Measurements from ENCODE around the gene RPP25L.

The RPP25L gene

GRCh38 chr9:34655394-34655793 is 43.5 kb upstream of the RPP25L start:
- TF ChIP-seq TCF12 (IDR thresholded peaks at IDR 0.05; ENCODE audit: low read depth), result no peak
- TF ChIP-seq RAD21 (IDR thresholded peaks at IDR 0.05; ENCODE audit: low read depth), result no peak
- TF ChIP-seq REST (IDR thresholded peaks at IDR 0.05; ENCODE audit: low read depth), result no peak
- TF ChIP-seq EGR1 (IDR thresholded peaks at IDR 0.05), result no peak
- TF ChIP-seq CEBPB (IDR thresholded peaks at IDR 0.05), result no peak
- TF ChIP-seq EP300 (IDR thresholded peaks at IDR 0.05; ENCODE audit: borderline replicate concordance), result no peak
- no peak for TF ChIP-seq TAF1 (IDR thresholded peaks at IDR 0.05; ENCODE audit: low read depth)
- no peak for TF ChIP-seq FOXM1 (IDR thresholded peaks at IDR 0.05; ENCODE audit: borderline replicate concordance, low read depth)
- TF ChIP-seq YY1 (IDR thresholded peaks at IDR 0.05; ENCODE audit: low read depth), result no peak
- no peak for TF ChIP-seq NFIC (IDR thresholded peaks at IDR 0.05)
- TF ChIP-seq USF1 (IDR thresholded peaks at IDR 0.05), result no peak

GRCh38 chr9:34654323-34655051 is 42.6 kb upstream of the RPP25L start:
- no peak for TF ChIP-seq ZBTB7A (IDR thresholded peaks at IDR 0.05; ENCODE audit: low read depth)

GRCh38 chr9:34653151-34654072 is 41.5 kb upstream of the RPP25L start:
- TF ChIP-seq RAD21 (IDR thresholded peaks at IDR 0.05; ENCODE audit: low read depth) (no peak), EGR1 (IDR thresholded peaks at IDR 0.05) (no peak), TCF12 (IDR thresholded peaks at IDR 0.05; ENCODE audit: low read depth) (no peak), EP300 (IDR thresholded peaks at IDR 0.05; ENCODE audit: borderline replicate concordance) (no peak), YY1 (IDR thresholded peaks at IDR 0.05; ENCODE audit: low read depth) (no peak), TEAD4 (IDR thresholded peaks at IDR 0.05) (no peak)

GRCh38 chr9:34652602-34653000 is 40.7 kb upstream of the RPP25L start:
- TF ChIP-seq REST (IDR thresholded peaks at IDR 0.05; ENCODE audit: low read depth) (no peak), CEBPB (IDR thresholded peaks at IDR 0.05) (no peak), EP300 (IDR thresholded peaks at IDR 0.05; ENCODE audit: borderline replicate concordance) (no peak), TEAD4 (IDR thresholded peaks at IDR 0.05) (no peak), EGR1 (IDR thresholded peaks at IDR 0.05) (no peak), RAD21 (IDR thresholded peaks at IDR 0.05; ENCODE audit: low read depth) (no peak)

- TF ChIP-seq EP300 (IDR thresholded peaks at IDR 0.05; ENCODE audit: borderline replicate concordance) (no peak), RAD21 (IDR thresholded peaks at IDR 0.05; ENCODE audit: low read depth) (no peak), REST (IDR thresholded peaks at IDR 0.05; ENCODE audit: low read depth) (no peak), MAX (IDR thresholded peaks at IDR 0.05) (peak; percentile 50; the same call in 1 of the 2 replicates), CEBPB (IDR thresholded peaks at IDR 0.05) (no peak), CREB1 (IDR thresholded peaks at IDR 0.05; ENCODE audit: low read depth) (0 out of 2 replicates have a peak, but pooled peaks have one; percentile 16), NFIC (IDR thresholded peaks at IDR 0.05) (peak; percentile 70), EGR1 (IDR thresholded peaks at IDR 0.05) (0 out of 2 replicates have a peak, but pooled peaks have one; percentile 56), TAF1 (IDR thresholded peaks at IDR 0.05; ENCODE audit: low read depth) (peak; percentile 71; the same call in 1 of the 2 replicates), TEAD4 (IDR thresholded peaks at IDR 0.05) (0 out of 2 replicates have a peak, but pooled peaks have one; percentile 17)
Measured at GRCh38 chr9:34651876-34652601, 40.1 kb upstream of the RPP25L start, which contains the start of gene IL11RA. IL11RA (plus strand) TSS chr9:34652185; CDS start chr9:34655218, 3,033 bp downstream.

Measured in Ishikawa (cell line).